Mesenchymal stem cell (in vitro differentiated cells and primary cell): ENCODE measurements around the gene DNAJB14.

Source experiments
- DNase-seq: peaks from one replicate; pipeline ENCODE4 v3.0.0-alpha.2; 2013
- H2AFZ ChIP-seq: one replicate; pipeline ENCODE4 v1.6.1; 2013; ENCODE audit warnings: low read depth, mild to moderate bottlenecking, control low read depth, inconsistent platforms, low read length, moderate library complexity
- H2AK5ac ChIP-seq: 2 replicates; pipeline ENCODE4 v1.6.1; 2013; ENCODE audit warnings: low read length, moderate library complexity, mild to moderate bottlenecking, inconsistent platforms; ENCODE audit not compliant: severe bottlenecking
- H2BK120ac ChIP-seq: one replicate; pipeline ENCODE4 v1.6.1; 2013; ENCODE audit warnings: low read depth, mild to moderate bottlenecking, inconsistent platforms, low read length, moderate library complexity
- H2BK12ac ChIP-seq, 2 experiments: one replicate each; pipeline ENCODE4 v1.6.1; 2013; ENCODE audit warnings: inconsistent platforms in 2 of 2, low read length in 2 of 2, mild to moderate bottlenecking in 2 of 2, moderate library complexity in 2 of 2, control low read depth in 1 of 2
- H2BK15ac ChIP-seq: one replicate; pipeline ENCODE4 v1.6.1; 2013; ENCODE audit warnings: mild to moderate bottlenecking, low read depth, inconsistent platforms; ENCODE audit not compliant: poor library complexity, severe bottlenecking
- H2BK5ac ChIP-seq: 2 replicates; pipeline ENCODE4 v1.6.1; 2013; ENCODE audit warnings: low read depth, mild to moderate bottlenecking, low read length, control low read depth, inconsistent platforms; ENCODE audit not compliant: poor library complexity, severe bottlenecking
- H3K14ac ChIP-seq, 2 experiments: one replicate each; pipeline ENCODE4 v1.6.1; 2013; ENCODE audit warnings: inconsistent platforms in 2 of 2, low read length in 2 of 2, control low read depth in 1 of 2, mild to moderate bottlenecking in 1 of 2, moderate library complexity in 1 of 2
- H3K18ac ChIP-seq, 2 experiments: one replicate each; pipeline ENCODE4 v1.6.1; 2013; ENCODE audit warnings: inconsistent platforms in 2 of 2, low read length in 2 of 2, control low read depth in 1 of 2, low read depth in 1 of 2, mild to moderate bottlenecking in 1 of 2
- H3K23ac ChIP-seq, 2 experiments: one replicate each; pipeline ENCODE4 v1.6.1; 2013; ENCODE audit warnings: inconsistent platforms in 2 of 2, low read length in 2 of 2, mild to moderate bottlenecking in 2 of 2, moderate library complexity in 2 of 2, control low read depth in 1 of 2
- H3K27ac ChIP-seq: 2 replicates; pipeline ENCODE4 v1.5.1; 2013; ENCODE audit warnings: mild to moderate bottlenecking, moderate library complexity, low read length, control low read depth, inconsistent platforms; ENCODE audit not compliant: poor library complexity, severe bottlenecking
- H3K27me3 ChIP-seq, 2 experiments: 2 replicates each; pipeline versions ENCODE4 v1.6.1 to v1.7.0; 2013; ENCODE audit warnings: low read length in 2 of 2, mild to moderate bottlenecking in 2 of 2, moderate library complexity in 2 of 2, control low read depth in 1 of 2, inconsistent platforms in 1 of 2; ENCODE audit not compliant: control insufficient read depth in 1 of 2, insufficient read depth in 1 of 2
- H3K36me3 ChIP-seq, 2 experiments: 2 replicates each; pipeline versions ENCODE4 v1.6.1 to v1.7.0; 2013; ENCODE audit warnings: low read length in 2 of 2, control low read depth in 1 of 2, inconsistent platforms in 1 of 2, low read depth in 1 of 2, mild to moderate bottlenecking in 1 of 2; ENCODE audit not compliant: insufficient read depth in 2 of 2, control insufficient read depth in 1 of 2
- H3K4ac ChIP-seq, 2 experiments: one replicate each; pipeline ENCODE4 v1.6.1; 2013; ENCODE audit warnings: inconsistent platforms in 2 of 2, low read length in 2 of 2, mild to moderate bottlenecking in 2 of 2, moderate library complexity in 2 of 2, control low read depth in 1 of 2, low read depth in 1 of 2
- H3K4me1 ChIP-seq: 2 replicates; pipeline ENCODE4 v1.6.1; 2013; ENCODE audit warnings: low read depth, low read length, control low read depth; ENCODE audit not compliant: control insufficient read depth, insufficient read depth
- H3K4me2 ChIP-seq: 2 replicates; pipeline ENCODE4 v1.6.1; 2013; ENCODE audit warnings: low read length, mild to moderate bottlenecking, inconsistent platforms; ENCODE audit not compliant: poor library complexity, severe bottlenecking
- H3K4me3 ChIP-seq, 2 experiments: 2 replicates each; pipeline versions ENCODE4 v1.5.1 to v1.7.0; 2013; ENCODE audit warnings: low read length in 2 of 2, mild to moderate bottlenecking in 2 of 2, control low read depth in 1 of 2, low read depth in 1 of 2; ENCODE audit not compliant: insufficient read depth in 1 of 2
- H3K79me1 ChIP-seq: replicated peaks from 2 replicates; pipeline ENCODE4 v1.6.1; 2013; ENCODE audit warnings: mild to moderate bottlenecking, control low read depth, low read length, inconsistent platforms; ENCODE audit not compliant: poor library complexity, severe bottlenecking
- H3K9ac ChIP-seq: 2 replicates; pipeline ENCODE4 v1.7.0; 2013; ENCODE audit warnings: mild to moderate bottlenecking, low read length, moderate library complexity
- H3K9me3 ChIP-seq: 2 replicates; pipeline ENCODE4 v1.7.0; 2013; ENCODE audit warnings: mild to moderate bottlenecking, low read length; ENCODE audit not compliant: control insufficient read depth
- H4K8ac ChIP-seq: one replicate; pipeline ENCODE4 v1.6.1; 2013; ENCODE audit warnings: inconsistent platforms, mild to moderate bottlenecking, low read length, moderate library complexity
- H4K91ac ChIP-seq: one replicate; pipeline ENCODE4 v1.6.1; 2013; ENCODE audit warnings: mild to moderate bottlenecking, low read length, inconsistent platforms
- WGBS: methylation state at CpG from one replicate; pipeline ENCODE4 v1.1.7; 2013; ENCODE audit warnings: mixed read lengths; 5-methylcytosine and 5-hydroxymethylcytosine counted together

Gene DNAJB14

DNA sequence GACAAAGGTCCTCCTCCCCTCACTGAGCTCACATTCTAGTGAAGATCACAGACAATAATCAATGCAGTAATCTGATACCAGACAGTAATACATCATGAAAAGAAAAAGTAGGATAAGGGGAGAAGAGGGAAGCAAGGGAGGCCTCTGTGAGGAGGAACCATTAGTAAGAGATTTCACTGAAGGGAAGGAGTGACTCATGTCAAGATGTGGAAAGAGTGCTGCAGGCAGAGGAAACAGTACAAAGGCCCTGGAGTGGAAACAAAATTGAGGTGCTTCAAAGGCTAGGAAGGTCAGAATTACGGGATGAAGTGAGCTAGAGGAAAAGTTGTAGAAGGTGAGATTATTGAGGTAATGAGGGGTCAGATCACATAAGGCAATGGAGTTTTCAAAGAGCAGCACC lies 90.3 kb downstream of the DNAJB14 start:
- DNase-seq, result peak; percentile 77
- Histone ChIP-seq H3K79me1 (no peaks in the 10 kb centered on the region), H3K36me3 (no peaks in the 10 kb centered on the region), H3K27me3 (no peaks in the 10 kb centered on the region), H3K4me2 (no peak overlapping the region), H2AK5ac (no peak overlapping the region), H2AFZ (no peak overlapping the region), H3K14ac (no peak overlapping the region), H2BK120ac (no peak overlapping the region), H4K8ac (no peak overlapping the region), H3K9me3 (no peaks in the 10 kb centered on the region), H3K9ac (peak overlapping the region; percentile 26), H3K18ac (no peak overlapping the region), H2BK5ac (no peak overlapping the region), H3K4me3 (no peak overlapping the region), H2BK15ac (no peak overlapping the region), H4K91ac (no peak overlapping the region), H3K4ac (no peak overlapping the region), H3K27ac (no peak overlapping the region), H2BK12ac (no peak overlapping the region), H3K4me1 (peaks cover 2% of the 10 kb centered on the region), H3K23ac (no peak overlapping the region)
- WGBS, result 65% methylated on average over 1 of the region's 1 CpG

DNA sequence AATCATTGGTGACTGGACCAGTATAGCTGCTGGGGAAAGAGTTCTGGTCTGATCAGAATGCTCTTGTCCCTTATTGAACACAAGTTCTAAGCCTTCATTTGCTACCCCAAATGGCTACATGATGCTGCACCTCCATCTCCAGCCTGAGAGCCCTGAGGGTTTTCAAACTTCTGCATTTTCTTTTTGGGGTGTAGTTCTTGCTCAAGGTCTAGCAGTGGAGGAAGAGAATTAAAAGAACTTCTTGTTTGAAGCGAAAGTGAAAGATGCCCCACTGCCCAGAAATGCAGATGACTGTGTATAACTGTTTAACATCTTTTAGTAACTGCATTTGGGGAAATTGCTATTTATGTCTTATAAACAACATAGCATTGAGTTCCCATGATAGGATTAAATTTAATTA lies 90.7 kb downstream of the DNAJB14 start:
- no peak overlapping the region for H2BK5ac ChIP-seq
- H4K91ac ChIP-seq, result no peak overlapping the region
- no peak for DNase-seq
- no peaks in the 10 kb centered on the region for H3K79me1 ChIP-seq
- H3K18ac ChIP-seq, result no peak overlapping the region
- H2BK120ac ChIP-seq, result no peak overlapping the region
- no peak overlapping the region for H3K4me2 ChIP-seq
- no peak overlapping the region for H3K4me3 ChIP-seq
- H3K9ac ChIP-seq, result peak overlapping the region; percentile 26
- H3K4me1 ChIP-seq, result peaks cover 2% of the 10 kb centered on the region
- no peaks in the 10 kb centered on the region for H3K27me3 ChIP-seq
- H3K36me3 ChIP-seq, result no peaks in the 10 kb centered on the region
- 100% methylated on average over 1 of the region's 1 CpG for WGBS
- no peak overlapping the region for H3K4ac ChIP-seq
- no peak overlapping the region for H3K27ac ChIP-seq
- H2AFZ ChIP-seq, result no peak overlapping the region
- no peak overlapping the region for H3K14ac ChIP-seq
- H3K9me3 ChIP-seq, result no peaks in the 10 kb centered on the region
- no peak overlapping the region for H2BK12ac ChIP-seq
- H2AK5ac ChIP-seq, result no peak overlapping the region
- no peak overlapping the region for H4K8ac ChIP-seq
- H3K23ac ChIP-seq, result no peak overlapping the region
- no peak overlapping the region for H2BK15ac ChIP-seq

DNA sequence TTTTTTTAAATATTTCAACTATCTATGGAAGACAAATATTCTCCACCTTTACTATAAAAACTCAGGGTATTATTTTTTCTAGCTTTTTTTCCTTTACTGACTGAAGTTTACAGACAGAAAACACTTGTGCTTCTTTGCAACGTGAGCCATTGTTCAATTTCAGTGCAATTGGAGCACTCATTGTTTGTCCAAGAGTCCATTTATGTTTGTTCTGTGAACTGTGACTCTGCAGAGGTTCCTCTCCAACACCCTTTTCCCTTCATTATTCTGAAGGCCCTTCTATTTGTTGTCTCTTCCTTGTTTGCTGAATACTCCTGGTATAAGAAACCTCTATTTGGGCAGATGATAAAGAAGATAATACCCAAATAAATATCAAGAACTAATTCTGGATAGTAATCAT lies 92.4 kb downstream of the DNAJB14 start:
- Histone ChIP-seq H3K18ac (no peak overlapping the region), H3K9me3 (no peaks in the 10 kb centered on the region), H3K4me3 (no peak overlapping the region), H3K27ac (no peak overlapping the region), H4K91ac (no peak overlapping the region), H3K4ac (no peak overlapping the region), H2BK12ac (no peak overlapping the region), H2BK15ac (no peak overlapping the region), H2BK5ac (no peak overlapping the region), H3K79me1 (no peaks in the 10 kb centered on the region), H3K23ac (no peak overlapping the region), H3K4me1 (no peaks in the 10 kb centered on the region), H3K9ac (no peak overlapping the region), H2AK5ac (no peak overlapping the region), H4K8ac (no peak overlapping the region), H3K36me3 (no peaks in the 10 kb centered on the region), H3K27me3 (no peaks in the 10 kb centered on the region), H3K4me2 (no peak overlapping the region), H3K14ac (no peak overlapping the region), H2AFZ (no peak overlapping the region), H2BK120ac (no peak overlapping the region)
- DNase-seq, result no peak
- 75% methylated on average over 1 of the region's 1 CpG for WGBS

DNA sequence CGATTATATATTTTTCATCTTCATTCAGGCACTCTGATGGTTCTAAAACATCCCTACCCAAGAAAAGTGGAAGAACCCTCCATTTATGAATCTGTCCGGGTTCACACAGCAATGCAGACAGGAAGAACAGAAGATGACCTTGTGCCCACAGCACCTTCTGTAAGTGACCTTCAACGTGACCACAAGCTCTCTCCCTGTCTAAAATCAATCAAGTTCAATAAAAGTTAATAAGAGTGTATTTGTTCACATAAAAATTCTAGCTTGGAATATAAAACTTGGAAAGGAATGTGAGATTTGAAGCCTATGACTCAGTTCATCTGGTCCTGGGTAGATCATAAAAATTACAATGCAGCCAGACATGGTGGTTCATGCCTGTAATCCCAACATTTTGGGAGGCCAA lies 93.2 kb downstream of the DNAJB14 start:
- no peak overlapping the region for H2AFZ ChIP-seq
- no peak overlapping the region for H3K27ac ChIP-seq
- H4K8ac ChIP-seq, result no peak overlapping the region
- no peaks in the 10 kb centered on the region for H3K27me3 ChIP-seq
- no peak overlapping the region for H2BK5ac ChIP-seq
- H2AK5ac ChIP-seq, result no peak overlapping the region
- H3K79me1 ChIP-seq, result no peaks in the 10 kb centered on the region
- DNase-seq, result no peak
- no peak overlapping the region for H3K23ac ChIP-seq
- no peaks in the 10 kb centered on the region for H3K36me3 ChIP-seq
- WGBS, result 95% methylated on average over 2 of the region's 3 CpGs
- H3K4me3 ChIP-seq, result no peak overlapping the region
- no peak overlapping the region for H3K14ac ChIP-seq
- no peak overlapping the region for H3K18ac ChIP-seq
- H3K4ac ChIP-seq, result no peak overlapping the region
- H3K4me1 ChIP-seq, result no peaks in the 10 kb centered on the region
- no peak overlapping the region for H3K9ac ChIP-seq
- H3K4me2 ChIP-seq, result no peak overlapping the region
- H4K91ac ChIP-seq, result no peak overlapping the region
- H2BK12ac ChIP-seq, result no peak overlapping the region
- no peak overlapping the region for H2BK15ac ChIP-seq
- no peak overlapping the region for H2BK120ac ChIP-seq
- H3K9me3 ChIP-seq, result no peaks in the 10 kb centered on the region
